OCI-LY1 (cell line): ENCODE results near the gene STXBP6.
A peak's percentile ranks its signal among the peaks of the same experiment; 100 is the strongest.
"Not testable (repeated sequence)": the region's sequence is repeated elsewhere in the genome, so short reads cannot be mapped to it uniquely, and the experiment has no call there.

ENCODE experiments used
- H2AFZ ChIP-seq: fragments of 200-600 bp; sonication (generic), shearing (Covaris generic); 2 replicates; pipeline ENCODE4 v1.6.0; 2014; ENCODE audit warnings: antibody characterized with exemption, mild to moderate bottlenecking, low read length
- H3F3A ChIP-seq: fragments of 200-600 bp; sonication (generic), shearing (Covaris generic); 2 replicates; pipeline ENCODE4 v1.6.0; 2014; ENCODE audit warnings: mild to moderate bottlenecking, antibody characterized with exemption, low read length, moderate library complexity; ENCODE audit not compliant: insufficient read depth
- H3K27ac ChIP-seq: fragments of 200-600 bp; sonication (generic); 2 replicates; pipeline ENCODE4 v1.5.1; 2014; ENCODE audit warnings: low read length, mixed run types, mild to moderate bottlenecking, low read depth; ENCODE audit not compliant: poor library complexity, severe bottlenecking
- H3K27me3 ChIP-seq: fragments of 200-600 bp; sonication (generic); 2 replicates; pipeline ENCODE4 v1.6.0; 2014; ENCODE audit warnings: antibody characterized with exemption, mild to moderate bottlenecking, low read length, moderate library complexity; ENCODE audit not compliant: insufficient read depth
- H3K36me3 ChIP-seq: fragments of 200-600 bp; sonication (generic); 2 replicates; pipeline ENCODE4 v1.6.1; 2014; ENCODE audit warnings: mild to moderate bottlenecking, antibody characterized with exemption, low read length, moderate library complexity, mixed read lengths; ENCODE audit not compliant: insufficient read depth
- H3K4me1 ChIP-seq: fragments of 200-600 bp; sonication (generic); 2 replicates; pipeline ENCODE4 v1.5.1; 2014; ENCODE audit warnings: mild to moderate bottlenecking, low read length, moderate library complexity; ENCODE audit not compliant: insufficient read depth, severe bottlenecking
- H3K4me2 ChIP-seq: fragments of 200-600 bp; sonication (generic), shearing (Covaris generic); 2 replicates; pipeline ENCODE4 v1.6.1; 2014; ENCODE audit warnings: low read length
- H3K4me3 ChIP-seq: fragments of 200-600 bp; sonication (generic); 2 replicates; pipeline ENCODE4 v1.5.1; 2014; ENCODE audit warnings: low read length, low read depth, mild to moderate bottlenecking, mixed read lengths; ENCODE audit not compliant: poor library complexity, severe bottlenecking
- H3K79me2 ChIP-seq: fragments of 200-600 bp; shearing (Covaris generic); 2 replicates; pipeline ENCODE4 v1.6.1; 2016; ENCODE audit warnings: mixed run types, low read length, mixed read lengths; ENCODE audit not compliant: insufficient read depth
- H3K9ac ChIP-seq: fragments of 200-600 bp; sonication (generic), shearing (Covaris generic); 2 replicates; pipeline ENCODE4 v1.6.1; 2014; ENCODE audit warnings: mild to moderate bottlenecking, low read length, mixed read lengths
- H3K9me2 ChIP-seq: fragments of 200-600 bp; sonication (generic), shearing (Covaris generic); 2 replicates; pipeline ENCODE4 v1.6.1; 2014; ENCODE audit warnings: low read depth, mild to moderate bottlenecking, low read length, mixed read lengths
- H3K9me3 ChIP-seq: fragments of 200-600 bp; shearing (Covaris generic); 2 replicates; pipeline ENCODE4 v1.6.1; 2014; ENCODE audit warnings: low read length, mixed read lengths
- H4K20me1 ChIP-seq: fragments of 200-600 bp; sonication (generic), shearing (Covaris generic); 2 replicates; pipeline ENCODE4 v1.6.0; 2016; ENCODE audit warnings: mild to moderate bottlenecking, low read length; ENCODE audit not compliant: insufficient read depth
- EZH2 ChIP-seq: fragments of 200-600 bp; sonication (generic), shearing (Covaris generic); IDR thresholded peaks from 2 replicates; pipeline ENCODE4 v1.8.0; 2017; ENCODE audit warnings: borderline replicate concordance, mixed run types, mild to moderate bottlenecking, antibody characterized with exemption, low read length, moderate library complexity, mixed read lengths
- TF ChIP-seq, protein P1 (sequence below): fragments of 200-600 bp; sonication (generic), shearing (Covaris generic); IDR thresholded peaks from 2 replicates; pipeline ENCODE4 v1.5.1; 2017; ENCODE audit warnings: mild to moderate bottlenecking, antibody characterized with exemption, low read length, moderate library complexity, mixed read lengths

The STXBP6 gene

DNA sequence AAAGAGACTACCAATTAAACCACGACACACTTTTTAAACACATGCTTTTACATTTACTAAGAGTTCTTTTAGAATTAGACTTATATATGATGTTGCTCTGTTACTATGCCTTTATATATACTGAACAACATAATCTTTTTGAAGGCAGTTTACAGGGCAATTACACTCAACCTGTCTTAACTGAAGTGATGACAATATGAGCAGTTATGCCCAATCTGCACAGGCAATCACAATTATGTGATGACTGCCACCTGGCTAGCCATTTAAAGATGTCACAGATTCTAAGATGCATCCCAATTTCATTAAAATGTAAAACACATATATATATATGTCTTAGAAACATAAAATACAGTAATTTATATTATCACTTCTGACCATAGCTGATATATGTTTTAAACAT, 112.6 kb downstream of the STXBP6 start:
- H3K4me2 ChIP-seq = no peak overlapping the region
- H4K20me1 ChIP-seq = no peaks in the 10 kb centered on the region
- peaks cover 49% of the 10 kb centered on the region for H3K4me1 ChIP-seq
- no peak overlapping the region for H2AFZ ChIP-seq
- no peaks in the 10 kb centered on the region for H3F3A ChIP-seq
- no peaks in the 10 kb centered on the region for H3K9me2 ChIP-seq
- no peaks in the 10 kb centered on the region for H3K27me3 ChIP-seq
- H3K79me2 ChIP-seq = no peaks in the 10 kb centered on the region
- H3K4me3 ChIP-seq = no peak overlapping the region
- H3K9me3 ChIP-seq = no peaks in the 10 kb centered on the region
- no peak overlapping the region for H3K27ac ChIP-seq
- no peak overlapping the region for H3K9ac ChIP-seq
- H3K36me3 ChIP-seq = no peaks in the 10 kb centered on the region
- no peak for TF ChIP-seq EZH2
- TF ChIP-seq, protein P1, sequence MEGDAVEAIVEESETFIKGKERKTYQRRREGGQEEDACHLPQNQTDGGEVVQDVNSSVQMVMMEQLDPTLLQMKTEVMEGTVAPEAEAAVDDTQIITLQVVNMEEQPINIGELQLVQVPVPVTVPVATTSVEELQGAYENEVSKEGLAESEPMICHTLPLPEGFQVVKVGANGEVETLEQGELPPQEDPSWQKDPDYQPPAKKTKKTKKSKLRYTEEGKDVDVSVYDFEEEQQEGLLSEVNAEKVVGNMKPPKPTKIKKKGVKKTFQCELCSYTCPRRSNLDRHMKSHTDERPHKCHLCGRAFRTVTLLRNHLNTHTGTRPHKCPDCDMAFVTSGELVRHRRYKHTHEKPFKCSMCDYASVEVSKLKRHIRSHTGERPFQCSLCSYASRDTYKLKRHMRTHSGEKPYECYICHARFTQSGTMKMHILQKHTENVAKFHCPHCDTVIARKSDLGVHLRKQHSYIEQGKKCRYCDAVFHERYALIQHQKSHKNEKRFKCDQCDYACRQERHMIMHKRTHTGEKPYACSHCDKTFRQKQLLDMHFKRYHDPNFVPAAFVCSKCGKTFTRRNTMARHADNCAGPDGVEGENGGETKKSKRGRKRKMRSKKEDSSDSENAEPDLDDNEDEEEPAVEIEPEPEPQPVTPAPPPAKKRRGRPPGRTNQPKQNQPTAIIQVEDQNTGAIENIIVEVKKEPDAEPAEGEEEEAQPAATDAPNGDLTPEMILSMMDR = no peak

GRCh38 chr14:24936773-24937172, 113.2 kb downstream of the STXBP6 start:
- H3K9ac ChIP-seq, H3K4me3 ChIP-seq, H2AFZ ChIP-seq, H3K36me3 ChIP-seq, H3K9me2 ChIP-seq, H3K79me2 ChIP-seq, H3F3A ChIP-seq, H4K20me1 ChIP-seq, H3K27me3 ChIP-seq, H3K9me3 ChIP-seq, H3K4me2 ChIP-seq, H3K27ac ChIP-seq: not testable (repeated sequence)
- peaks cover 44% of the 10 kb centered on the region for H3K4me1 ChIP-seq

GRCh38 chr14:24935796-24936195, 114.2 kb downstream of the STXBP6 start:
- TF ChIP-seq EZH2 = no peak
- TF ChIP-seq, protein P1 = no peak
- Histone ChIP-seq H4K20me1 (no peaks in the 10 kb centered on the region), H2AFZ (no peak overlapping the region), H3K79me2 (no peaks in the 10 kb centered on the region), H3K4me2 (no peak overlapping the region), H3K9me3 (no peaks in the 10 kb centered on the region), H3F3A (no peaks in the 10 kb centered on the region), H3K27me3 (no peaks in the 10 kb centered on the region), H3K36me3 (no peaks in the 10 kb centered on the region), H3K4me3 (no peak overlapping the region), H3K4me1 (peaks cover 34% of the 10 kb centered on the region), H3K9ac (no peak overlapping the region), H3K9me2 (no peaks in the 10 kb centered on the region), H3K27ac (peak overlapping the region; percentile 28)

- H4K20me1 ChIP-seq = no peaks in the 10 kb centered on the region
- no peaks in the 10 kb centered on the region for H3K79me2 ChIP-seq
- TF ChIP-seq, protein P1 = no peak
- TF ChIP-seq EZH2 = no peak
- no peaks in the 10 kb centered on the region for H3K36me3 ChIP-seq
- no peaks in the 10 kb centered on the region for H3K27me3 ChIP-seq
- H3K4me1 ChIP-seq = no peaks in the 10 kb centered on the region
- no peak overlapping the region for H3K4me3 ChIP-seq
- no peaks in the 10 kb centered on the region for H3K9me2 ChIP-seq
- H2AFZ ChIP-seq = no peak overlapping the region
- H3K4me2 ChIP-seq = no peak overlapping the region
- no peaks in the 10 kb centered on the region for H3F3A ChIP-seq
- H3K9me3 ChIP-seq = no peaks in the 10 kb centered on the region
- H3K27ac ChIP-seq = no peak overlapping the region
- no peak overlapping the region for H3K9ac ChIP-seq
These were observed 121.5 kb downstream of the STXBP6 start for GRCh38 chr14:24928386-24928900.
